IPS DF 4.7 (cell line): ENCODE results near the gene FGFBP2.

ENCODE experiments used
- DNase-seq: peaks from one replicate; pipeline ENCODE4 v3.0.0-alpha.2; 2013; ENCODE audit warnings: low spot score; ENCODE audit errors: extremely low read depth

Gene FGFBP2

DNA sequence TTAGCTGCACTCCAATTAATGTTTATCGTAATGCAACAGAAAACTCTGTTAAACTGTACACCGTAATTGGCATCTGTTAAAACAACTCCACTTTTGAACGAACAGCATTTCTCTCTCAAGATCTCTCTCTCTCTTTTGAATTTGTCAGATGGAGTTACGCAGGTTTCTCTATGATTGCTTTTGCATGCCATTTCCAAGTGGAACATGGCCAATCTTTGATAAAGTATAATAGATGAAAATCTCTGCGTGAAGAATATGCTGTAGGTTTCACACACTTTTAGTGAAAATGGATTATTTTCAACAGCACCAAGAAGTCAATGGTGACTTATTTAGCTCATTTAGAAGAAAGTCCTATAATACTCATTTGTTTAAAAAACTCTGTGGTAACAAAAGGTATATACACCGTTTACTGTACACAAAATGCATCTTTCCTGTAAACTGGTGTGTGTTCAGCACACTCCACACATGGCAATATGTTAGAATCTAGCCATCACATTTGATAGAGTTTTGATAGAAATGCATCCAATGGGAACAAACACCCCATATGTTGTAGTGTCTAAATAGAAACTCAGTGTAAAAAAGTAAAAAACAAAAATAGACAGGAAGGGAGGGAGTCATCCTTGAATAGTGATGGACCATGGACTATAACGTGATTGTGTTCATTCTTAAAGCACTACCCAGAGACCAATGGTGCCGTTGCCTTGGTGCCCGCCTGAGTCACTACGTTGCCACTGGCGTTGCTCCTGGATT is 5.8 kb upstream of the FGFBP2 start:
- no peak for DNase-seq

DNA sequence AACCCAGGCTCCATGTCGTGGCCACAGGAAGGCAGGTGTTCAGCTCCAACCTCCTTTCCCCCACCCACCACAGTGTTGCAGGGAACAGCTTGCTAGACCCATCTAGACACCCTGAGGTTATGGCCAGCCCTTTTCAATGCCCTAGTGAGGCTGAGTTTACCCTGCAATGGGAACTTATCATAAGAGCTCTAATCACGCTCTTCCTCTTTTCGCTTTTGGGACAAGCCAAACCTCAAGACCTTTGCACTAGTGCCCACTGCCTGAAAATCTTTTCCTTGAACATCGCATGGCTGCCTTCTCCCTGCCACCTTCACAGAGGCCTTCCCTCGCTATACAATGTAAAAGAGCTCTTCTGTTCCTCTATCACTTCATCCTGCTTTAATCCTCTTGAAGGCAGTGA is 2.4 kb upstream of the FGFBP2 start:
- no peak for DNase-seq

DNA sequence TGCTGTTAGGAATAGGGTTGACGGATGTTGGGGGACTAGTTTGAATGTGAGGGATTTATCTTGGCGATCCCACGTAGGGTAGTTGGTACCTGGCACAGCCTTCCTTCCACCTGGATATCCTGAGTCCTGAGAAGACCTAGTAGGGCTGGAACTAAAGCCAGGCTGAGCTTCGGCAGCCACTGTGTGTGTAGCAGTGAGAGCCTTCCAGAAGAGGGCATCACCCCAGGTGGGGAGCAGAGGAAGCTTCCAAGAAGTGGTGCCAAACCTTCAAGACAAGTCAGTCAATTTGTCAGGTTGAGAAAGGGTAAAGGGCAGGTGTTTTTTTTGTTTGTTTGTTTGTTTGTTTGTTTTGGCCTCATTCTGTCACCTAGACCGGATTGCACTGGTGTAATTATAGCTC is 1.2 kb upstream of the FGFBP2 start:
- DNase-seq, result no peak

DNA sequence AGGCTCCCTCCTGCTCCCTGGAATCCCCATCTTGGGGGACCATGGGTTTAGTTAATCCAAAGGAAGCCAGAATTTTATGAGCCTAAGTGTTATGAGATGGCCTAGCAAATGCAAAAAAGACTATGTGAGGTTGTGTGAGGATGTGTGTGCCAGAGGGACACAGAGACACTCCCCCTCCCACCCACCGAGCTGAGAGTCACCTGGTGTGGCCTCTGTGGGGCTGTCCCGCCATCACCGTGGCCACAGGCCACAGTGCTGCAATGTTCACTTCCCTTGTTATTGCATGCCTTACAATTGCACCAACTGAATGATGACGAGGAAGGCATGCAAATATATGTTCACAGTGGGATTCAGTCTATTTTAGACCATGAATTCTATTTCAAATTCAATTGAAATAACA is 601 bp upstream of the FGFBP2 start:
- DNase-seq, result no peak

DNA sequence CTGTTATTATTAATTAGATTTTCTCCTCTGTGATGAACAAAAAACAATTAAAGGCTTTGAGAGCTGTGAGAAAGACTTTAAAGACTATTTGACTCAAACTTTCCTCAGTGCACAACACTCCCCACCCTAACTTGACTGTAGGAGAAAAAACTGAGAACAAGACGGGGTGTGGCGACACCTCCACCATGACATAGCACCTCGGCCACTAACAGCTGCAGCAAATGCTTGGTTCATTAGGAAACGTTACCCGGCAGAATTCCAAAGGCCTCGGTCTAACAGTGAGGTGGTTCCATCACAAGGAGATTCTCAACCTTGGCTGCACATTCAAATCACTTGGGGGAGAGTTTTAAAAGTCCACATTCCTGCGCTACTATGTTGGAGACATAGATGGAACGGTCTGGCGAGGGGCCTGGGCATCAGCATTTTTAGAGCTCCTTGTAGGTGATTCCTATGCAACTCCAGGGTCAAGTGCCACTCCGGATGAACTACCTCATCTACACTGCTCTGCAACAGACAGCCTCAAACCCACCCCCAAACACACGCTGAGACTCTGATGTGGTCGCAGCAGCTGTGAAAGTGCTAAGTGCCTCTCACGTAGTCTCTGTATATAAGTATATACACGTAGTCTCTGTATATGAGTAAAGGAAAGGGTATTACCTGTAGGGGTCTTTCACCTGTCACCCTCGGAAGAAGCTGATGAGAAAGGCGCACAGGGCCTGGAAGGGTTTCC is 1.0 kb downstream of the FGFBP2 start:
- no peak for DNase-seq

DNA sequence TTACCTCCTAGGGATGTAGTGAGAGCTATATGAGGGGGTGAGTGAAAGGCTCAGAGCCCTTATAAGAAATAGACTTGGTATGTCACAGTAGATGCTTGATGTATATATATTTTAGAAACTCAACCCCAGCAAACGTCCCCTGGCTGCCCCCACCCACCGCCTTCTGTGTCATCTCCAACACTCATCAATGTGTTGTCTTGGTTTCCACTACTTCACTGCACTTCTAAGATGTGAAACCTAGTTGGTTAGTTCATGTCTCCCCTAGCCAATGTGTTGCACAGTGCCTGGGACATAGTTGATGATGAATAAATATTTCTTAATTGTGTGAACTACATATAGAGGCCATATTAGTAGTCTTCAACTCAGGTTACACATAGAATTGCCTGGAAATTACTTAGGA is 4.4 kb downstream of the FGFBP2 start:
- DNase-seq, result no peak

DNA sequence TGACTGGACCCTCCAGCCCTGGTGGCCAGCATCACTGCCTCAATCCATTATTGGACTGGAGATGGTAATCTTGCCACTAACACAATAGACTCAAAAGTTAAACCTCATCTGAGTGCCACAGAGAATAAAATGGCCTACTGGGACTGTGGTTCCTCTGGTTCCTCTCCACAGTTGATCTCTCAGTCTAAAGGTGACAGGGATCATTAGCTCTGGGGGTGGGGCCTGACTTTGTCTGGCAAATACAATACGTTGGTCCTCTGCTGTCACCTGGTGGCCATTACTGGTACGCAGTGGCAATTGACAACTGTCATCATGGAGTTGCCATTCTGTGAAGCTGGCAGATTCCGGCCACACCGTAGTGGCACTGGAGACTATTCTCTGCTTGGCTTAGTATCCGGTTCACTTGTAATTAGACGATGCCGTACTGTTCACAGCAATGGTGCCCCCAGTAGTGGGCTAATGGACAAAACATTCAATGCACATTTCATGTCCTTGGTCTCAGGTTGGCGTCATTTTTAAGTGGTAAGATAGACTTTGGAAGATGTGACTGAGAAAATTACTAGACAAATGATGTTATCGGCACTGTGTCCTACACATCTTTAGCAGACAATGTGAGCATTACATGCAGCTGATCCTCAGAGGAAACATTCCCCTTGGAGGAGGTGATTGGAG is 6.7 kb downstream of the FGFBP2 start:
- DNase-seq, result peak; percentile 66

DNA sequence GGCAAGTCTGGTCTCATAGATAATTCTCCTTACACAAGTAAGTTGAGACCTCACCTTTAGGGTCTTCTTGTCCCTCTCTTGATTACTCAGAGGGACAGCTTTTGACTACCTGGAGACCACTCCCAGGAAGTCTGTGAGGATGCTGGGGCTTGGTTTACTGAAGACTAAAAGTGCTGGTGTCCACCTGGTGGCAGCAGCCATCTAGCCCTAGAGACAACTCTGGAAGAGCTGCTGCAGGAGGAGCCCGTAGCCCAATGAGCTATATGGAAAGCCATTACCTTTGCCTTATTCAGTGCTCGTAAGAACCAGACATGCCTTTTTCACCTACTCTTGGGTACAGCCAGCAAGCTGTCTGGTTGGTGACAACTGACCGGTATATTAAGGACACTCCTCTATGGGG is 7.3 kb downstream of the FGFBP2 start:
- no peak for DNase-seq

DNA sequence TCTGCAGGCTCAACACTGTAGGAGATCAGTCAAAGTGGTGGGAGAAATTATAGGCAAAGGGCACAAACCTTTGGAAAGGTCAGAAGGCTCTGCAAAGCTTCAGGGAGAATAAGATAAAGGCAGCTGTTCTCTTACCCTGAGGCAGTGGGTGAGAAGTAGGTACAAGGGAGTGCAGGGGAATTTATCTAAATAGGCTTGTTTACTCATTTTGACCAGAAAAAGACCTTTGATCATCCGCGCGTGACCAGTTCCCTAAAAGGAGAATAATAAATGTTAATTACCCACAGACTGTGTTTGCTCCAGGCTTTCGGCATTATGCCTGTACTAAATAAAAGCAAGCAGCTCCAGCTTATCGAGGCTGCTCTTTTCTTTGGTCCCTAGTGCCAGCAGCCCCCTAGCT is 9.3 kb downstream of the FGFBP2 start:
- no peak for DNase-seq

DNA sequence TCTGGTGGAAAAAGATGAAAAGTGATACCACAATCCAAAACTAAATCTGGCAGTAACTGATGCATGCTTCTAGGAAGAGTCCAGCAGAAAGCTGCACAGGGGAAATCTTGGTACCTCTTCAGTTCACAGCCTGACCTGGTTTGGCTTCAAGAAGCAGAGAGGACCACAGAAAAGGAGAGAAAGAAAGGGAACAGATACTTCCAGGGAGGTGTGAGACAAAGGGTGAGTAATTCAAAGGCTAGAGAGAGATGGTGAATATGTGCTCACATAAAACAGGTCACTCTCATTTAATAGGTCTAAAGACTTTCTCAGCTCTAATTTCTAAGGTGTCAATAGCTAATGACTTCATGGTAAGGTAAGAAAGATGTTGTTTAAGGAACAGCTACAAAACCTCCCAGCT is 11.2 kb downstream of the FGFBP2 start:
- no peak for DNase-seq

DNA sequence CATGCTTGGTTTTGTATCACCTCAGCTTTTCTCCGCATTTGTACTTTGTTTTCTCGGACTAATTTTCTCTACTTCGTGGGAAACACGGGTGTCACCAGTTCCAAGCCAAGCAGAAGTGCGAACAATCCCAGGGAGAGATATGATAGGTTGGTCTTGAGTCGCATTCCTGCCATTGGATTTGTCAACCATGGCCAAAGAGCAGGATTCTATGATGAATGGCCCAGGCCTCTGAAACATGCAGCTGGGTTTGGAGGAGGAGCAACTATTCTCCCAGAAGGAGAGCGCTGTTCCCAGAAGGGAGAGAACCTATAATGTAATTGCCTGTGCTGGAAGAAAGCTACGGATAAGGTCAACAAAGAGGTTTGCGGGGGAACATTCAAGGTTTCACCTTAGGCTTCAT is 14.1 kb downstream of the FGFBP2 start:
- no peak for DNase-seq

DNA sequence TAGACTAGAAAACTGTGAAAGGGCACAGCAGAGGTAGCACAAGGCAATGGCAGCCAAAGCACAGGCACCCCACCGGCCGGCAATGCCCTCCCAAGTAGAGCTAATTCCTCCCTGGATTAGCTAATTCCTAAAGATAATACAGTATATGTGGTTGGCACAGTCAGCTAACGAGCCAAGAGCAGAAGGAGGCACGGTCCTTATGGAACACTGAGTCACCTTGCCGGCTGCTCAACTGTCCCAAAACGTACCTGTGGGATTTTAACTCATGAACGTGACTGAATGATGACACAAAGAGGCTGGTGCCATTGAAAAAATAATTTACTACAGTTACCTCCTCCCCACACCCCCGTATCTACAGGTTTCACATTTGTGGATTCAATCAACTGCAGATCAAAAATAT is 15.3 kb downstream of the FGFBP2 start:
- DNase-seq, result no peak

DNA sequence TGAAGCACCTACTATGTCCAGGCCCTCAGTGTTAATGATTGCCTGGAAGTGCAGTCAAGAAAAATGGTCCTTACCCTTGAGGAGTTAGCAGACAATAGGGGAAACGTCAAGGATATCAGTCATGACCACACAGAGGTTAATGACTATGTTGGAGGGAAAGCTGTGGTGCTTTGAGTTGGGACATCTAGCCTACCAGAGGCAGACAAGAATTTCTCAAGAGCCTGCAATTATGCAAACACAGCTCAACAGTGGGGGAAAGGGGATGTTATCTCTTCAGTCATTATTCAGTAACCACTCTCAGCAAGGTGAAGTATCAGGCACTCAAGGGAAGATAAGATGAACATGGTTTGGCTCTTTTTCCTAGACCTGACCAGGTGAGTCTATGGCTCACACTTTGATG is 17.5 kb downstream of the FGFBP2 start:
- DNase-seq, result no peak

DNA sequence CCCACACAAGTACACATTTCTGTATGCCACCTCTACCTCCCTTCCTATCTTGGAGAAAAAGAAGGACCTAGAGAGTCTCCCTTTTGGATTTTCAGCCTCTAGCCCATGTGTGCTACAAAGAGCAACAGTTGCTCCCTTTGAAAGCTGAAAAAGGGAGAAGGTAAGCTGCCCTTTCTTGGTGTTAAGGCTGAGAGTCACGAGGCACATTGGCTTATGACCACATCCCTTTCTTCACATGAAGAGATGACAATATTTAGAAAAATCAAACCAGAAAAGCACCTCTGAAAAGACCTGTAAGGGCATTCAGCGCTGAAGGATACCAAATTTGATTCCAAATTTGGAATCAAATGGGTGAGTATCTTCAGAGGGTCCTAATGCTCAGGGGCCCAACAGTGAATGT is 18.1 kb downstream of the FGFBP2 start:
- DNase-seq, result no peak

DNA sequence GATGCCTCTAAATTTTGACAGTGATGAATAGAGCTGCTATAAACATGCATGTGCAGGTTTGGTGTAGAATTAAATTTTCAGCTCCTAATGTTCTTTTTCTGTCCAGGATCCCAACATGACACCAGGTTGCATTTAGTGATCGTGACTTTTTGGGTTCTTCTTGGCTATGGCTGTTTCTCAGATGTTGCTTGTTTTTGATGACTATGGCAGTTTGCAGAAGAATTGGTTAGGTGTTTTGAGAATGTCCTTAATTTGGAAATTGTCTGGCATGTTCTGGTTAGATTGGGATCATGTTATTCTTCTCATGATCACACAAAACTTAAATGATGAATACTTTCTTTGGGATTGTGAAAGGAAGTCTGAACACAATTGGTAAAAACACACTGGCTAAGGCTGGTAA is 20.7 kb downstream of the FGFBP2 start:
- no peak for DNase-seq

DNA sequence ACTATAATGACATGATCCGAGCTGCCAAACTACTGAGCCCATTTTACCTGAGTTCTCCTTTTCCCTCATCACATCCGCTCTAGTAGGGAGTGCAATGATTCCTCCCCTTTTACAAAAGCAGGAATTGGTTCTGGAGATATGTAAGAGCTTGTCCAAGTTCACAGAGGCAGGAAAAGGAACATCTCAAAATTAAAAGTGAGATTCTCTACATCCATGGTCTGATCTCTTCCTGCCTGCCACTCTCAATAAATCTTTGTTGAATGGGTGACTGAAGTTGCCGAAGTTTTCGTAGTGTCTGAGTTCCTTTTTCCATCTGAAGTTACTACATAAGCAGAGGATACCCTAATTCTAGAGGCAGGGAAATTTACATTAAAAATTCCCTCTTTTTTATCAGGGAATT is 24.3 kb downstream of the FGFBP2 start, which contains the start of gene FGFBP1:
FGFBP1 (minus strand) TSS at position 101 of the 400 bp plus-strand sequence. CDS start 2,108 bp downstream, outside the sequence.
- no peak for DNase-seq

DNA sequence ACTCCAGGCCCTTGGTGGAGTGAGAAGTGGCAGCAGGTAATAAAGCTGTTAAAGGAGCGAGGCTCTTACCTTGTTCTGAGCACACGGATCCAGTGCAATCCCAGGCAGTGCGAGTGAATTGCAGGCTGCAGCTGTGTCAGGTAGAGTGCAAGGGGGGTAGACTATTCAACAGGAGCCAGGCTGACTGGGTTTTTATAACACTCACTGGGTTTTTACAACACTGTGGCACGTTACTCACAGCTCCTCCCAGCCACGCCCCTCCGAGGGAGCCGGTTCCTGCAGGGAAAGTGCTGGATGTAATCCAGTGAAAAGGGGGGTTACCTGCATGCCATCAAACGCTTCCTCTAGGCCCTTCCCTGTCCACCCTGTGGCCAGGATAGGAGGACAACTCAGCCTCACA is 24.8 kb downstream of the FGFBP2 start:
- DNase-seq, result no peak

DNA sequence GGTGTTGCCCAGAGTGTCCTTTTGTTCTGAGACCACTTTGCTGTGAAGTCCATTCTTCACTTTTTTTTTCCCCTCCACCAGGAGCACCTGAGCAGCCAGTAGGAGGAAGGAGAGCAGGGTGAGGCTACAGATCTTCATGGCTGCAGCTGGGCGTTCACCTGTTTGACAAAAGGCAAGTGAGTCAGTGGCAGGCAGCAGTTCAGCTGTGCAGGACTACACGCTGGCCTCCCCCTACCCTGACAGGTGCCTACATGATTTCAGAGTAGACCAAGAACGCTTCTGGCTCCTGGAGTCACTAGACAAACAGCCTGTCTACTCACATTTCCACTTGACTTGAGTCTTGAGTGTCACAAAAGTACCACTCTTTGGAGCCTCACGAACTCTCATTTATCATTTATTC is 26.5 kb downstream of the FGFBP2 start:
- no peak for DNase-seq

DNA sequence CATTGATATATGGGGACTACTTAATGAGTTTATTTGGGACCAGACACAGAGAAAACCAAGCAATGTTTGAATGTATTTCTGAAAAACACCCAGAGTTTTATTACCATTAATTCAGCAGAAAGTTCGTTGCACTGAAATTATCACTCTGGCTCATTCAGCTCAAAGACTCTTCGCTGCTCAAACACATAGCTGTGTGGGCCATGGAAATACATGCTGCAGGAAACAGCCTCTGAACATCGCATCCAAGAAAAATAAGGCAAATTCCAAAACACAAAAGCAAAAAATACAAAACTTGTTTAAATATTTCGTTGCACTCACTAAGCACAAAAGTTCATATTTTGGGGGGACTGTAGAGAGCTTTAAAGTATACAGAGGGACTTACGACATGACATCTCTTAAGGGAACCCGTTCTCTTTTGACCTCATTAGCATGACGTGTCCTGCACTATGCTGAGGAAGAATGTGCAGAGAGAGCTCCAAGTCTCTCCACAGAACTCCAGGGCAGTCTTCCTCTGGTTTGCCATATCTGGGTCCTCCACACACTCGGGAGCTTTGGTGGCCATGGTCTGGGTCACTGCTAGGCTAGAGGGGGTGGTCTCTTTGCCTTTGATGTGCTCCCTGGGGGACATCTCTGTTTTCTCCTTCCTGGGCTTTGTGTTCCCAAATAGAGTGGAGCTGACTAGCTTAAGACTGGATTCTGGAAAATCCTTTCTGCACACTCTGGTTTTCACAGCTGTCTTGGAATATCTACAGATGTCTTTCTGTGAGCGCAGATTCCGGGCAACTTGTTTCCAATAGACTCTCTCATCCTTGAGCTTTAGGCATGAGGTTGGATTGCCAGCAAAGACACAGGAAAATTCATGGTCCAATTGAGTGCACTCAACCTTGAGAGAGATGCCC is 27.2 kb downstream of the FGFBP2 start:
- no peak for DNase-seq

DNA sequence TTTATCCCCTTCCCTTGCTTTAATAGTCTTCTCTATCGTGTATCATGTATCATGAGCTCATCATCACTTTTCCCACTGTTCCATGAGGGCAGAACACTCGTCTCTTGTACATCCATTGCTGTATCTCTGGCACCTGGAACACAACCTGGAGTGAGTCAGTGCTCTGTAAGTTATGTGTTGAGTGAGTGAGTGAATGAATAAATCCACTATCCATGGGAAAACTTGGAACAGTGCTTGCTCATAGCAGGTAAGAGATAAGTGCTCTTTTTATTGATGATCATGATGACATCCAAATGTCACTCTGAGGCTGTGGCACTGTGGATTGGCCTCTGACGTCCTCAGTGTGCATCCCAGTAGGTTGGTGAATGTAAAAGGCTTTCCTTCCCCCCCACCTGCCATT is 28.7 kb downstream of the FGFBP2 start:
- no peak for DNase-seq

DNA sequence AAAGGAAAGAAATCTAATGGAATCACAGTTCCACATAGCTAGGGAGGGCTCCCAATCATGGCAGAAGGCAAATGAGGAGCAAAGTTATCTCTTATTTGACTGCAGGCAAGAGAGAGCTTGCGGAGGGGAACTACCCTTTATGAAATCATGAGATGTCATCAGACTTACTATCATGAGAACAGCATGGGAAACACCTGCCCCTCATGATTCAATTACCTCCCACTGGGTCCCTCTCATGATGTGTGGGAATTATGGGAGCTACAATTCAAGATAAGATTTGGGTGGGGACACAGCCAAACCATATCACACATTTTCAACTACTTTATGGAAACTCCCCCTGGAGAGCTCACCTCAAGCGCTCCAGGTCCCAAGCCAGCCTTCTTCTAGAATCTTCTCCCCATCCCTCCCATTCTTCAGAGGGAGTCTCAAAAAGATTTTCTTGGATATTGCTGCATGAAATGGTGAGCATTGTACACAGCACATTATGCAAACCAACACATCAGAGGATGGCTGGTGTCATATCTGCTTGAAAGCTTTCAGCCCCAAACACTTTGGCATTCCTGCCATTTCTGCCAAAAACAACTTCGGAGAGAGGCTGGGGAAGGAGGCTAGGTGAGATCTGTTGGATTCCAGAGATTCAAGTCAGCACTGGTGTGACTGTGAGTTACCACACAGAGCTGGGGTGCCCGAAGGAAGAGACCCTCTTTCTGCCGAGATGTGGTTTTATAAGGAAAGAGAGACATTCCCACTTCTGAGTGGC is 31.3 kb downstream of the FGFBP2 start:
- DNase-seq, result no peak
